Measurements from ENCODE around the gene PATZ1. TPM values are rescaled to one million over a fixed set of nuclear protein-coding genes. Genes with fewer than 3 reads are reported as not detected.

Gene PATZ1
- total RNA-seq, 2 donors from 2014 or later, result 9.2 to 15.5 TPM

DNA sequence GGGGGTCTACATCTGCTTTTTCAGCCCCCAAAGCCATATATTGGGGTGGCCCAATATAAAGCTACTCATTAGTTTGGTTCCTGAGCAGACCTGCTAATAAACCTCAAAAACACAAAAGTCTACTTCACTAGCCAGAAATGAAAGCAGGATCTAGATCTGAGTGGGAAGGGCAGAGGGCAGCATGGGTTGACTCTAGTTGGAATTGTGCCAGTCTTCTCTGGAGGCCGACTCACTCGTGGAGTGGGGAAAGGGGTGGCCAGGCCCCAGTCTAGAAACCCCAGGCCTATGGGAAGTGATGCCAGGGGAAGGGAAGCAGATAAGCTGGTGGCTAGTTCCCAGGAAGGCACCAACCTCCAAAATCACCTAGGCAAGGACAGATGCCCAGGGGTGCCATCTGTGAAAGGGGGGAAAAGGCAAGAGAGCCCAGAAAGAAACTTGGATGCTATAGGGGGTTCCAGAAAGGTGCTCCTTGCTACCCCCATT, 5.3 kb downstream of the PATZ1 start:
- H3K27ac ChIP-seq, result no peak overlapping the region
- TF ChIP-seq, protein P1, sequence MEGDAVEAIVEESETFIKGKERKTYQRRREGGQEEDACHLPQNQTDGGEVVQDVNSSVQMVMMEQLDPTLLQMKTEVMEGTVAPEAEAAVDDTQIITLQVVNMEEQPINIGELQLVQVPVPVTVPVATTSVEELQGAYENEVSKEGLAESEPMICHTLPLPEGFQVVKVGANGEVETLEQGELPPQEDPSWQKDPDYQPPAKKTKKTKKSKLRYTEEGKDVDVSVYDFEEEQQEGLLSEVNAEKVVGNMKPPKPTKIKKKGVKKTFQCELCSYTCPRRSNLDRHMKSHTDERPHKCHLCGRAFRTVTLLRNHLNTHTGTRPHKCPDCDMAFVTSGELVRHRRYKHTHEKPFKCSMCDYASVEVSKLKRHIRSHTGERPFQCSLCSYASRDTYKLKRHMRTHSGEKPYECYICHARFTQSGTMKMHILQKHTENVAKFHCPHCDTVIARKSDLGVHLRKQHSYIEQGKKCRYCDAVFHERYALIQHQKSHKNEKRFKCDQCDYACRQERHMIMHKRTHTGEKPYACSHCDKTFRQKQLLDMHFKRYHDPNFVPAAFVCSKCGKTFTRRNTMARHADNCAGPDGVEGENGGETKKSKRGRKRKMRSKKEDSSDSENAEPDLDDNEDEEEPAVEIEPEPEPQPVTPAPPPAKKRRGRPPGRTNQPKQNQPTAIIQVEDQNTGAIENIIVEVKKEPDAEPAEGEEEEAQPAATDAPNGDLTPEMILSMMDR (IDR thresholded peaks at IDR 0.05), result no peak
- no peaks in the 10 kb centered on the region for H3K27me3 ChIP-seq
- no peak for DNase-seq (ENCODE audit: low spot score)
- H3K4me1 ChIP-seq, result peaks cover 0 to 49% of the 10 kb centered on the region in 2 donors
- peaks cover 31% of the 10 kb centered on the region for H3K36me3 ChIP-seq
- no peak overlapping the region for H3K4me3 ChIP-seq
- no peaks in the 10 kb centered on the region for H3K9me3 ChIP-seq

GRCh38 chr22:31340360-31340759, 5.8 kb downstream of the PATZ1 start:
- TF ChIP-seq, protein P1 (IDR thresholded peaks at IDR 0.05), result no peak
- H3K36me3 ChIP-seq, result peaks cover 35% of the 10 kb centered on the region
- no peaks in the 10 kb centered on the region for H3K9me3 ChIP-seq
- DNase-seq (ENCODE audit: low spot score), result no peak
- H3K4me1 ChIP-seq, result peaks cover 0 to 46% of the 10 kb centered on the region in 2 donors
- no peak overlapping the region for H3K27ac ChIP-seq
- no peaks in the 10 kb centered on the region for H3K27me3 ChIP-seq
- H3K4me3 ChIP-seq, result no peak overlapping the region

DNA sequence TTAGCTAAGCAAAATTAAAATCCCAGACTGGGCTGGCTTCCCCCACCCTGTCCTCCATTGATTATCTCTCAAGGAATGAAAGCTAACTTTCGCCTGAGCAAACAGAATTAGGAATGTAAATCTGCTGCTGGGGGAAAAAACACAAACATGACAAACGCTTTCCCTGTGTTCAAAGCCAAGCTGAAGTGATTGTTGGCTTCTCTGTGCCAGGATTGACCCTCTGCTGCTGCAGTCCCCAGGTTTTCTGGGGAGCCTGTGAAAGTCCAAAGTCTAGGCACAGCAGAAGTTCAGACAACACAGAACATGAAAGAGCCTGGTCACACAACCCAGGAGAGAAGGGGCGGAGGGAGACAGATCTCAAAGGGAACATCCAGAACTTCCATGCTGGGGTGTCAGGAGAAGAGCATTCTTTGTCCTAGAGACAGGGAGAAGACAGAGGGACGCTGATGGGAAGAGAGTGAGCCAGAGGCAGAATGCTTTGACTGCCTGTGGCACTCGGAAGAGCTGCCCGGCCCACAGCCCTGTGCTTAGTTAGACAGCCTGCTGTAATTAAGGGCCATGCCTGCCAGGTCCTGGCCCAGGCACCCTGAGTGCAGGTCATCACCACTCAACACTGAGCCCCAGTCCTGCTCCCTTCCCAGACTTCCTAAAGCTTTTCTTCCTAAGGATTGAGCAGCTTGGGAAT, 6.9 kb downstream of the PATZ1 start:
- TF ChIP-seq, protein P1 (IDR thresholded peaks at IDR 0.05), result no peak
- H3K4me3 ChIP-seq, result no peak overlapping the region
- DNase-seq (ENCODE audit: low spot score), result no peak
- H3K9me3 ChIP-seq, result no peaks in the 10 kb centered on the region
- peaks cover 0 to 36% of the 10 kb centered on the region in 2 donors for H3K4me1 ChIP-seq
- no peaks in the 10 kb centered on the region for H3K27me3 ChIP-seq
- peaks cover 46% of the 10 kb centered on the region for H3K36me3 ChIP-seq
- no peak overlapping the region for H3K27ac ChIP-seq

GRCh38 chr22:31337178-31337577, 9.0 kb downstream of the PATZ1 start:
- DNase-seq (ENCODE audit: low spot score), result no peak
- Histone ChIP-seq H3K4me3 (no peak overlapping the region), H3K9me3 (no peaks in the 10 kb centered on the region), H3K27me3 (no peaks in the 10 kb centered on the region), H3K36me3 (peaks cover 56% of the 10 kb centered on the region), H3K4me1 (peaks cover 0 to 15% of the 10 kb centered on the region in 2 donors), H3K27ac (no peak overlapping the region)
- TF ChIP-seq, protein P1 (IDR thresholded peaks at IDR 0.05), result no peak

- TF ChIP-seq, protein P1 (IDR thresholded peaks at IDR 0.05), result no peak
- no peak overlapping the region for H3K27ac ChIP-seq
- H3K4me3 ChIP-seq, result no peak overlapping the region
- DNase-seq (ENCODE audit: low spot score), result no peak
- peaks cover 65% of the 10 kb centered on the region for H3K36me3 ChIP-seq
- no peaks in the 10 kb centered on the region for H3K4me1 ChIP-seq
- H3K9me3 ChIP-seq, result no peaks in the 10 kb centered on the region
- H3K27me3 ChIP-seq, result no peaks in the 10 kb centered on the region
These were observed 11.8 kb downstream of the PATZ1 start for GRCh38 chr22:31334329-31334728.

- no peak overlapping the region for H3K27ac ChIP-seq
- H3K9me3 ChIP-seq, result no peaks in the 10 kb centered on the region
- no peak overlapping the region for H3K4me3 ChIP-seq
- DNase-seq (ENCODE audit: low spot score), result no peak
- peaks cover 71% of the 10 kb centered on the region for H3K36me3 ChIP-seq
- H3K27me3 ChIP-seq, result no peaks in the 10 kb centered on the region
- TF ChIP-seq, protein P1 (IDR thresholded peaks at IDR 0.05), result no peak
- no peaks in the 10 kb centered on the region for H3K4me1 ChIP-seq
These were observed 12.5 kb downstream of the PATZ1 start for GRCh38 chr22:31333641-31334040.

Data from right atrium auricular region (tissue), 2 donors.